Liver (tissue), 9 donors: ENCODE measurements around the gene FRMD4A. TPM values are rescaled to one million over a fixed set of nuclear protein-coding genes. Genes with fewer than 3 reads are reported as not detected.

Experiments
- DNase-seq: peaks from one replicate; pipeline ENCODE4 v3.0.0-alpha.2; 2017; ENCODE audit warnings: low spot score
- H3K27ac ChIP-seq, 2 donors: one replicate each; pipeline ENCODE4 v1.7.0; 2013; ENCODE audit warnings: inconsistent platforms in 2 of 2, low read length in 2 of 2, control low read depth in 1 of 2, low read depth in 1 of 2, mild to moderate bottlenecking in 1 of 2
- H3K27me3 ChIP-seq, 4 donors: one replicate each; pipeline versions ENCODE4 v1.6.1 to v1.7.0; 2013; ENCODE audit warnings: low read length in 3 of 4, inconsistent platforms in 1 of 4, mild to moderate bottlenecking in 1 of 4, moderate library complexity in 1 of 4; ENCODE audit not compliant: control insufficient read depth in 4 of 4, insufficient read depth in 4 of 4
- H3K36me3 ChIP-seq, 4 donors: one replicate each; pipeline versions ENCODE4 v1.6.1 to v1.7.0; 2013; ENCODE audit warnings: low read length in 3 of 4, mild to moderate bottlenecking in 3 of 4, low read depth in 1 of 4, moderate library complexity in 1 of 4; ENCODE audit not compliant: control insufficient read depth in 4 of 4, insufficient read depth in 3 of 4
- H3K4me1 ChIP-seq, 4 donors: one replicate each; pipeline versions ENCODE4 v1.6.1 to v1.7.0; 2013; ENCODE audit warnings: low read length in 3 of 4, mild to moderate bottlenecking in 3 of 4, moderate library complexity in 1 of 4; ENCODE audit not compliant: control insufficient read depth in 4 of 4, insufficient read depth in 4 of 4
- H3K4me3 ChIP-seq, 3 donors: one replicate each; pipeline versions ENCODE4 v1.6.1 to v1.7.0; 2013; ENCODE audit warnings: low read length in 3 of 3, control low read depth in 1 of 3, low read depth in 1 of 3, mild to moderate bottlenecking in 1 of 3
- H3K9ac ChIP-seq, 2 donors: one replicate each; pipeline ENCODE4 v1.7.0; 2013; ENCODE audit warnings: low read length in 2 of 2, mild to moderate bottlenecking in 2 of 2, moderate library complexity in 2 of 2, control low read depth in 1 of 2, low read depth in 1 of 2
- H3K9me3 ChIP-seq, 4 donors: one replicate each; pipeline versions ENCODE4 v1.6.1 to v1.7.0; 2013; ENCODE audit warnings: low read length in 3 of 4; ENCODE audit not compliant: control insufficient read depth in 4 of 4
- ATF3 ChIP-seq: IDR thresholded peaks from 2 replicates; pipeline ENCODE4 v1.6.1; 2016; ENCODE audit warnings: antibody characterized with exemption
- CTCF ChIP-seq: fragments of 150-350 bp; IDR thresholded peaks from 2 replicates; pipeline ENCODE4 v1.5.1; 2017; ENCODE audit warnings: improper control_type of control experiment, low read depth, low read length; ENCODE audit not compliant: missing input control
- EGR1 ChIP-seq, 2 donors: IDR thresholded peaks; 2 replicates each; pipeline ENCODE4 v1.6.1; 2016 to 2018; ENCODE audit warnings: antibody characterized with exemption in 2 of 2, low read depth in 2 of 2
- FOXA1 ChIP-seq: IDR thresholded peaks from 2 replicates; pipeline ENCODE4 v1.6.1; 2016; ENCODE audit warnings: antibody characterized with exemption
- FOXA2 ChIP-seq: IDR thresholded peaks from 2 replicates; pipeline ENCODE4 v1.6.1; 2016; ENCODE audit warnings: antibody characterized with exemption
- GABPA ChIP-seq, 2 donors: IDR thresholded peaks in 1 of 2; conservative IDR thresholded peaks in 1 of 2; 2 replicates each; pipeline ENCODE4 v1.6.1; 2016; ENCODE audit warnings: antibody characterized with exemption in 2 of 2, mild to moderate bottlenecking in 1 of 2, moderate library complexity in 1 of 2
- HNF4A ChIP-seq, 2 donors: conservative IDR thresholded peaks; 2 replicates each; pipeline ENCODE4 v1.6.1; 2016; ENCODE audit warnings: antibody characterized with exemption in 2 of 2, mild to moderate bottlenecking in 2 of 2
- HNF4G ChIP-seq: IDR thresholded peaks from 2 replicates; pipeline ENCODE4 v1.6.1; 2016; ENCODE audit warnings: antibody characterized with exemption
- JUND ChIP-seq, 2 donors: IDR thresholded peaks; 2 replicates each; pipeline ENCODE4 v1.6.1; 2016; ENCODE audit warnings: antibody characterized with exemption in 2 of 2
- MAX ChIP-seq: IDR thresholded peaks from 2 replicates; pipeline ENCODE4 v1.6.1; 2016; ENCODE audit warnings: antibody characterized with exemption
- NR2F2 ChIP-seq: IDR thresholded peaks from 2 replicates; pipeline ENCODE4 v1.6.1; 2016; ENCODE audit warnings: antibody characterized with exemption
- RAD21 ChIP-seq, 2 donors: IDR thresholded peaks; 2 replicates each; pipeline ENCODE4 v1.6.1; 2016; ENCODE audit warnings: antibody characterized with exemption in 2 of 2, mild to moderate bottlenecking in 2 of 2
- REST ChIP-seq: IDR thresholded peaks from 2 replicates; pipeline ENCODE4 v1.6.1; 2016; ENCODE audit warnings: antibody characterized with exemption, mild to moderate bottlenecking
- RXRA ChIP-seq, 2 donors: IDR thresholded peaks; 2 replicates each; pipeline ENCODE4 v1.6.1; 2017 to 2018; ENCODE audit warnings: antibody characterized with exemption in 2 of 2, mild to moderate bottlenecking in 1 of 2
- SP1 ChIP-seq: IDR thresholded peaks from 2 replicates; pipeline ENCODE4 v1.6.1; 2018; ENCODE audit warnings: antibody characterized with exemption, mild to moderate bottlenecking
- TAF1 ChIP-seq: conservative IDR thresholded peaks from 2 replicates; pipeline ENCODE4 v1.6.1; 2016; ENCODE audit warnings: antibody characterized with exemption, mild to moderate bottlenecking
- YY1 ChIP-seq: IDR thresholded peaks from 2 replicates; pipeline ENCODE4 v1.6.1; 2016; ENCODE audit warnings: antibody characterized with exemption, mild to moderate bottlenecking
- ZBTB33 ChIP-seq: IDR thresholded peaks from 2 replicates; pipeline ENCODE4 v1.6.1; 2016; ENCODE audit warnings: antibody characterized with exemption
- WGBS: extraction: QIAGEN DNeasy Blood & Tissue Kit; methylation state at CpG from one replicate; pipeline ENCODE4 v1.1.7; 2013; 5-methylcytosine and 5-hydroxymethylcytosine counted together
- polyA plus RNA-seq, 2 donors: library from polyadenylated mRNA; stranded (reverse) in 1 of 2; unstranded in 1 of 2; fragments of 200-250 nt in 1 of 2; fragments of >200 nt in 1 of 2; fragmentation: Nextera tagmentation in 1 of 2; extraction: Ambion mirVana in 1 of 2; gene quantifications; one replicate each; pipeline versions ENCODE4 v1.2.1 to v1.2.3, GENCODE V29; 2013 to 2015
- total RNA-seq, 2 donors: library from RNA; depleted of rRNA; stranded (reverse); fragments of >200 nt; gene quantifications; one replicate each; pipeline ENCODE4 v1.2.3, GENCODE V29; 2014
- donor health status: healthy.
- donor health status: healthy.
- donor health status: healthy.
- donor health status: healthy.
- donor health status: healthy.

The FRMD4A gene
- total and polyA plus RNA-seq, 4 donors, result 8.2 to 34.3 (median 13.1) TPM

GRCh38 chr10:14336736-14337135, 6.0 kb upstream of the FRMD4A start:
- no peak overlapping the region for H3K9ac ChIP-seq
- no peaks in the 10 kb centered on the region for H3K36me3 ChIP-seq
- no peak overlapping the region for H3K4me3 ChIP-seq
- no peak overlapping the region for H3K27ac ChIP-seq
- no peaks in the 10 kb centered on the region for H3K9me3 ChIP-seq
- WGBS, result 92% methylated on average over 2 of the region's 2 CpGs
- H3K27me3 ChIP-seq, result no peaks in the 10 kb centered on the region
- no peak for DNase-seq
- no peaks in the 10 kb centered on the region for H3K4me1 ChIP-seq
- TF ChIP-seq CTCF (no peak), MAX (no peak), RXRA (IDR thresholded peaks at IDR 0.05) (no peak), RAD21 (IDR thresholded peaks at IDR 0.05) (no peak), FOXA1 (no peak), SP1 (no peak), ZBTB33 (no peak), REST (no peak), FOXA2 (no peak), YY1 (no peak), TAF1 (no peak), JUND (IDR thresholded peaks at IDR 0.05) (no peak), HNF4G (no peak), NR2F2 (no peak), HNF4A (conservative IDR thresholded peaks at IDR 0.05) (no peak), GABPA (IDR thresholded peaks at IDR 0.05 in 1 of 2, conservative IDR thresholded peaks at IDR 0.05 in 1 of 2) (no peak), EGR1 (IDR thresholded peaks at IDR 0.05; ENCODE audit: low read depth in 2 of 2) (no peak)

- WGBS, result 82% methylated on average over 2 of the region's 2 CpGs
- no peak for DNase-seq
- H3K27me3 ChIP-seq, result peaks cover 0 to 5% (median 0%) of the 10 kb centered on the region in 4 donors
- no peak overlapping the region for H3K4me3 ChIP-seq
- H3K27ac ChIP-seq, result no peak overlapping the region
- H3K9me3 ChIP-seq, result no peaks in the 10 kb centered on the region
- H3K4me1 ChIP-seq, result no peaks in the 10 kb centered on the region
- H3K36me3 ChIP-seq, result no peaks in the 10 kb centered on the region
- no peak overlapping the region for H3K9ac ChIP-seq
- TF ChIP-seq HNF4G (no peak), CTCF (no peak), NR2F2 (no peak), ZBTB33 (no peak), FOXA1 (no peak), FOXA2 (no peak), ATF3 (no peak), GABPA (IDR thresholded peaks at IDR 0.05 in 1 of 2, conservative IDR thresholded peaks at IDR 0.05 in 1 of 2) (no peak), EGR1 (IDR thresholded peaks at IDR 0.05; ENCODE audit: low read depth in 2 of 2) (no peak), RAD21 (IDR thresholded peaks at IDR 0.05) (no peak), RXRA (IDR thresholded peaks at IDR 0.05) (no peak)
These were observed 4.0 kb upstream of the FRMD4A start for GRCh38 chr10:14334771-14335170.
